ENCODE results near the gene GPR89B.
"Not testable (repeated sequence)": the region's sequence is repeated elsewhere in the genome, so short reads cannot be mapped to it uniquely, and the experiment has no call there.

- TF ChIP-seq ZKSCAN8 (CRISPR knock-in tag; IDR thresholded peaks at IDR 0.05); ZNF224 (CRISPR knock-in tag; IDR thresholded peaks at IDR 0.05); RAD51 (IDR thresholded peaks at IDR 0.05; ENCODE audit: borderline replicate concordance, low read depth): not testable (repeated sequence)
- TF ChIP-seq, protein P1, sequence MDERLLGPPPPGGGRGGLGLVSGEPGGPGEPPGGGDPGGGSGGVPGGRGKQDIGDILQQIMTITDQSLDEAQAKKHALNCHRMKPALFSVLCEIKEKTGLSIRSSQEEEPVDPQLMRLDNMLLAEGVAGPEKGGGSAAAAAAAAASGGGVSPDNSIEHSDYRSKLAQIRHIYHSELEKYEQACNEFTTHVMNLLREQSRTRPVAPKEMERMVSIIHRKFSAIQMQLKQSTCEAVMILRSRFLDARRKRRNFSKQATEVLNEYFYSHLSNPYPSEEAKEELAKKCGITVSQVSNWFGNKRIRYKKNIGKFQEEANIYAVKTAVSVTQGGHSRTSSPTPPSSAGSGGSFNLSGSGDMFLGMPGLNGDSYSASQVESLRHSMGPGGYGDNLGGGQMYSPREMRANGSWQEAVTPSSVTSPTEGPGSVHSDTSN (CRISPR knock-in tag; IDR thresholded peaks at IDR 0.05; ENCODE audit: low read depth), result not testable (repeated sequence)
- TF ChIP-seq, protein P1 (tag; conservative IDR thresholded peaks at IDR 0.05; ENCODE audit: low read depth), result not testable (repeated sequence)
Observed at GRCh38 chr1:147928236-147929132, at the start of gene GPR89B.

Measured in K562 (cell line).